K562 (cell line): ENCODE data around the gene PDCD1.

Experiments used
- MAFF ChIP-seq: IDR thresholded peaks from 2 replicates; pipeline ENCODE4 v1.6.1; 2012; ENCODE audit warnings: low read length, improper control_type of control experiment
- MYC ChIP-seq, 2 experiments: fragments of 250-450 bp in 1 of 2; sonication (Bioruptor Pico) in 1 of 2; IDR thresholded peaks; 2 replicates each; pipeline versions ENCODE4 v1.5.1 to v1.6.1; 2012 to 2021; ENCODE audit warnings: low read depth in 2 of 2, borderline replicate concordance in 1 of 2, improper control_type of control experiment in 1 of 2, low read length in 1 of 2, mild to moderate bottlenecking in 1 of 2, moderate library complexity in 1 of 2
- POLR2AphosphoS5 ChIP-seq: IDR thresholded peaks from 2 replicates; pipeline ENCODE4 v1.6.1; 2011; ENCODE audit warnings: mild to moderate bottlenecking, low read depth, low read length, moderate library complexity; ENCODE audit not compliant: control insufficient read depth, insufficient read depth
- RBM39 ChIP-seq: fragments of 200-400 bp; formaldehyde crosslinking; optimal IDR thresholded peaks from 2 replicates; pipeline ENCODE3; 2018; ENCODE audit warnings: low read depth, low read length
- TEAD1 ChIP-seq, 2 experiments: fragments of 450-650 bp in 1 of 2; sonication (generic) in 1 of 2; formaldehyde crosslinking; IDR thresholded peaks; 2 replicates each; pipeline versions ENCODE4 v1.4.0 to v1.8.0; 2020 to 2022; ENCODE audit warnings: mild to moderate bottlenecking in 2 of 2, missing genetic modification reagents in 1 of 2
- ZKSCAN3 ChIP-seq: fragments of 250-450 bp; sonication (Bioruptor Pico); IDR thresholded peaks from 2 replicates; pipeline ENCODE4 v1.4.0; 2020
- TF ChIP-seq, protein P1 (sequence below), 3 experiments: IDR thresholded peaks in 2 of 3; conservative IDR thresholded peaks in 1 of 3; 2 replicates each; pipeline ENCODE4 v1.5.1; 2011 to 2012; ENCODE audit warnings: low read length in 3 of 3, mild to moderate bottlenecking in 3 of 3, control low read depth in 2 of 3, improper control_type of control experiment in 1 of 3, inconsistent platforms in 1 of 3, low read depth in 1 of 3, mixed read lengths in 1 of 3, moderate library complexity in 1 of 3; ENCODE audit not compliant: insufficient read depth in 2 of 3
- TF ChIP-seq, protein P2 (sequence below): sonication (generic); formaldehyde crosslinking; IDR thresholded peaks from 2 replicates; pipeline ENCODE4 v1.8.0; 2022; ENCODE audit warnings: mild to moderate bottlenecking, missing genetic modification reagents
- TF ChIP-seq, protein P3 (sequence below): sonication (generic); formaldehyde crosslinking; IDR thresholded peaks from 2 replicates; pipeline ENCODE4 v1.8.1; 2023; ENCODE audit warnings: mild to moderate bottlenecking, missing genetic modification reagents

DNA sequence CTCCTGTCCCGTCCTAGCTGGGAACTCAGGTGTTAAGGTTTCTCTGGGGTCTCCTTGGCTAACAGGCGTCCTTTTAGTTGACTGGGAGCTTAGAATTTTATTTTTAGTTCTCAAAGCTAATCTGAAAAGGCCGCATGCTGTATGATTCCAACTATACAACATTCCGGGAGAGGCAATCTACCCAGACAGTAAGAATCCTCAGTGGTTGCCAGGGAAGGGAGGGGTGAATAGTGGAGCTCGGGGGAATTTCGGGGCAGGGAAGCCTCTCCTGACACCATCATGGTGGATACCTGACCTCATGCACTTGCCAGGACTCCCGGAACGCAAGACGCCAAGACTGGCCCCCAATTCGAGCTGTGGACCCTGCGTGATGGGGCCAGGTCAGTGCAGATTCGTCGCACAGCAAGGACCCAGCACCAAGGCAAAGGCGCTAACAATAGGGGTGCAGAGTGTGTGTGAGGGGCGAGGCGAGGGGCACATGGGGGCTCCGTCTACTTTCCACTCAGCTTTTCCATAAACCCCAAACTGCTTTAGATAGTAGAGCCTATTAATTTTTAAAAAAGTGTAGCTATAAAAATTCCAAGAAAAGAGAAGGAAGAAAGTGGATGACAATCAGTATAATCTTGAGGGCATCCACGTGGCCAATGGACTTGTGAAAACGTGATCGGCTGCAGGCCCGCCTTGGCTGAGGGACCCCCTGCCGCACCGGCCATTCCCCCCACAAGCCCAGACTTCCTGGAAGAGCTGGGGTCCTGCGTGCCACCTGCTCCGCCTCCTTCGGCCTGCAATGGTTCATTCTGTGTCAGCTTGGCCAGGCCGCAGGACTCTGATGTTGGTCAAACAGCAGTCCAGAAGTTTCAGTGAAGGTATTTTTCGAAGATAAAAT, 17.3 kb downstream of the PDCD1 start:
- TF ChIP-seq, protein P1, sequence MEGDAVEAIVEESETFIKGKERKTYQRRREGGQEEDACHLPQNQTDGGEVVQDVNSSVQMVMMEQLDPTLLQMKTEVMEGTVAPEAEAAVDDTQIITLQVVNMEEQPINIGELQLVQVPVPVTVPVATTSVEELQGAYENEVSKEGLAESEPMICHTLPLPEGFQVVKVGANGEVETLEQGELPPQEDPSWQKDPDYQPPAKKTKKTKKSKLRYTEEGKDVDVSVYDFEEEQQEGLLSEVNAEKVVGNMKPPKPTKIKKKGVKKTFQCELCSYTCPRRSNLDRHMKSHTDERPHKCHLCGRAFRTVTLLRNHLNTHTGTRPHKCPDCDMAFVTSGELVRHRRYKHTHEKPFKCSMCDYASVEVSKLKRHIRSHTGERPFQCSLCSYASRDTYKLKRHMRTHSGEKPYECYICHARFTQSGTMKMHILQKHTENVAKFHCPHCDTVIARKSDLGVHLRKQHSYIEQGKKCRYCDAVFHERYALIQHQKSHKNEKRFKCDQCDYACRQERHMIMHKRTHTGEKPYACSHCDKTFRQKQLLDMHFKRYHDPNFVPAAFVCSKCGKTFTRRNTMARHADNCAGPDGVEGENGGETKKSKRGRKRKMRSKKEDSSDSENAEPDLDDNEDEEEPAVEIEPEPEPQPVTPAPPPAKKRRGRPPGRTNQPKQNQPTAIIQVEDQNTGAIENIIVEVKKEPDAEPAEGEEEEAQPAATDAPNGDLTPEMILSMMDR (IDR thresholded peaks at IDR 0.05 in 2 of 3, conservative IDR thresholded peaks at IDR 0.05 in 1 of 3; ENCODE audit: insufficient read depth in 2 of 3, low read depth in 1 of 3, low read length in 3 of 3), result no peak
- TF ChIP-seq TEAD1 (CRISPR knock-in tag; IDR thresholded peaks at IDR 0.05) (no peak), POLR2AphosphoS5 (no peak), MAFF (no peak), ZKSCAN3 (CRISPR knock-in tag) (no peak), RBM39 (no peak), MYC (IDR thresholded peaks at IDR 0.05; ENCODE audit: low read depth, low read length) (no peak), MYC (CRISPR knock-in tag; IDR thresholded peaks at IDR 0.05; ENCODE audit: borderline replicate concordance, low read depth) (no peak)
- TF ChIP-seq, protein P2, sequence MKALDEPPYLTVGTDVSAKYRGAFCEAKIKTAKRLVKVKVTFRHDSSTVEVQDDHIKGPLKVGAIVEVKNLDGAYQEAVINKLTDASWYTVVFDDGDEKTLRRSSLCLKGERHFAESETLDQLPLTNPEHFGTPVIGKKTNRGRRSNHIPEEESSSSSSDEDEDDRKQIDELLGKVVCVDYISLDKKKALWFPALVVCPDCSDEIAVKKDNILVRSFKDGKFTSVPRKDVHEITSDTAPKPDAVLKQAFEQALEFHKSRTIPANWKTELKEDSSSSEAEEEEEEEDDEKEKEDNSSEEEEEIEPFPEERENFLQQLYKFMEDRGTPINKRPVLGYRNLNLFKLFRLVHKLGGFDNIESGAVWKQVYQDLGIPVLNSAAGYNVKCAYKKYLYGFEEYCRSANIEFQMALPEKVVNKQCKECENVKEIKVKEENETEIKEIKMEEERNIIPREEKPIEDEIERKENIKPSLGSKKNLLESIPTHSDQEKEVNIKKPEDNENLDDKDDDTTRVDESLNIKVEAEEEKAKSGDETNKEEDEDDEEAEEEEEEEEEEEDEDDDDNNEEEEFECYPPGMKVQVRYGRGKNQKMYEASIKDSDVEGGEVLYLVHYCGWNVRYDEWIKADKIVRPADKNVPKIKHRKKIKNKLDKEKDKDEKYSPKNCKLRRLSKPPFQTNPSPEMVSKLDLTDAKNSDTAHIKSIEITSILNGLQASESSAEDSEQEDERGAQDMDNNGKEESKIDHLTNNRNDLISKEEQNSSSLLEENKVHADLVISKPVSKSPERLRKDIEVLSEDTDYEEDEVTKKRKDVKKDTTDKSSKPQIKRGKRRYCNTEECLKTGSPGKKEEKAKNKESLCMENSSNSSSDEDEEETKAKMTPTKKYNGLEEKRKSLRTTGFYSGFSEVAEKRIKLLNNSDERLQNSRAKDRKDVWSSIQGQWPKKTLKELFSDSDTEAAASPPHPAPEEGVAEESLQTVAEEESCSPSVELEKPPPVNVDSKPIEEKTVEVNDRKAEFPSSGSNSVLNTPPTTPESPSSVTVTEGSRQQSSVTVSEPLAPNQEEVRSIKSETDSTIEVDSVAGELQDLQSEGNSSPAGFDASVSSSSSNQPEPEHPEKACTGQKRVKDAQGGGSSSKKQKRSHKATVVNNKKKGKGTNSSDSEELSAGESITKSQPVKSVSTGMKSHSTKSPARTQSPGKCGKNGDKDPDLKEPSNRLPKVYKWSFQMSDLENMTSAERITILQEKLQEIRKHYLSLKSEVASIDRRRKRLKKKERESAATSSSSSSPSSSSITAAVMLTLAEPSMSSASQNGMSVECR, result no peak
- TF ChIP-seq, protein P3, sequence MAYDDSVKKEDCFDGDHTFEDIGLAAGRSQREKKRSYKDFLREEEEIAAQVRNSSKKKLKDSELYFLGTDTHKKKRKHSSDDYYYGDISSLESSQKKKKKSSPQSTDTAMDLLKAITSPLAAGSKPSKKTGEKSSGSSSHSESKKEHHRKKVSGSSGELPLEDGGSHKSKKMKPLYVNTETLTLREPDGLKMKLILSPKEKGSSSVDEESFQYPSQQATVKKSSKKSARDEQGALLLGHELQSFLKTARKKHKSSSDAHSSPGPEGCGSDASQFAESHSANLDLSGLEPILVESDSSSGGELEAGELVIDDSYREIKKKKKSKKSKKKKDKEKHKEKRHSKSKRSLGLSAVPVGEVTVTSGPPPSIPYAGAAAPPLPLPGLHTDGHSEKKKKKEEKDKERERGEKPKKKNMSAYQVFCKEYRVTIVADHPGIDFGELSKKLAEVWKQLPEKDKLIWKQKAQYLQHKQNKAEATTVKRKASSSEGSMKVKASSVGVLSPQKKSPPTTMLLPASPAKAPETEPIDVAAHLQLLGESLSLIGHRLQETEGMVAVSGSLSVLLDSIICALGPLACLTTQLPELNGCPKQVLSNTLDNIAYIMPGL (CRISPR knock-in tag), result no peak
